Thyroid gland (tissue), 4 donors: ENCODE data around the gene OR10J4. TPM values are rescaled to one million over a fixed set of nuclear protein-coding genes. Genes with fewer than 3 reads are reported as not detected.
"Not testable (repeated sequence)": the region's sequence is repeated elsewhere in the genome, so short reads cannot be mapped to it uniquely, and the experiment has no call there.

Experiments used
- DNase-seq, 2 donors: peaks; one replicate each; pipeline ENCODE4 v3.0.0-alpha.2; 2019
- H3K27ac ChIP-seq, 3 donors: fragments of 200-600 bp; sonication (generic); 1 replicate in 2 of 3; 2 replicates in 1 of 3; pipeline ENCODE4 v1.5.1; 2016 to 2019; ENCODE audit warnings: mild to moderate bottlenecking in 1 of 3, moderate library complexity in 1 of 3
- H3K27me3 ChIP-seq: fragments of 200-600 bp; sonication (generic); one replicate; pipeline ENCODE4 v1.5.1; 2019
- H3K36me3 ChIP-seq, 2 donors: fragments of 200-600 bp; sonication (generic); one replicate each; pipeline ENCODE4 v1.5.1; 2016 to 2019
- H3K4me1 ChIP-seq, 2 donors: fragments of 200-600 bp; sonication (generic); one replicate each; pipeline ENCODE4 v1.5.1; 2017 to 2019
- H3K4me3 ChIP-seq, 3 donors: fragments of 200-600 bp; sonication (generic); replicated peaks in 1 of 3; 1 replicate in 2 of 3; 2 replicates in 1 of 3; pipeline ENCODE4 v1.5.1; 2016; ENCODE audit warnings: mild to moderate bottlenecking in 1 of 3
- H3K9me3 ChIP-seq: fragments of 200-600 bp; sonication (generic); one replicate; pipeline ENCODE4 v1.5.1; 2017
- CTCF ChIP-seq, 6 experiments: fragments of 200-600 bp in 3 of 6; fragments of 450-650 bp in 3 of 6; sonication (generic) in 3 of 6; IDR thresholded peaks; one replicate each; pipeline ENCODE4 v1.5.1; 2016 to 2019; ENCODE audit warnings: antibody characterized with exemption in 6 of 6, mild to moderate bottlenecking in 2 of 6, inconsistent platforms in 1 of 6, moderate library complexity in 1 of 6
- POLR2A ChIP-seq, 2 donors: fragments of 450-650 bp; IDR thresholded peaks; one replicate each; pipeline ENCODE4 v1.6.1; 2017; ENCODE audit warnings: antibody characterized with exemption in 2 of 2, mild to moderate bottlenecking in 2 of 2, moderate library complexity in 1 of 2
- WGBS, 2 donors: methylation state at CpG; one replicate each; pipeline ENCODE4 v1.1.5; 2017; 5-methylcytosine and 5-hydroxymethylcytosine counted together
- intact Hi-C: fragments of 100-400 bp; cut with DNase I; formaldehyde crosslinking; loops from one replicate; pipeline ENCODE4 v1.15.1; 2023
- total RNA-seq, 4 donors: library from RNA; depleted of rRNA; stranded (reverse); fragments of >200 nt; gene quantifications; one replicate each; pipeline ENCODE4 v1.2.3, GENCODE V29; 2016

Gene OR10J4
- total RNA-seq, 4 donors from 2014 or later = not detected

- H3K27ac ChIP-seq = no peak overlapping the region
- no peaks in the 10 kb centered on the region for H3K36me3 ChIP-seq
- no peak overlapping the region for H3K4me3 ChIP-seq
- DNase-seq = no peak
- TF ChIP-seq POLR2A (IDR thresholded peaks at IDR 0.05) (no peak), CTCF (IDR thresholded peaks at IDR 0.05) (no peak)
- intact Hi-C loops = no loop called here
- no peaks in the 10 kb centered on the region for H3K27me3 ChIP-seq
- H3K4me1 ChIP-seq = no peaks in the 10 kb centered on the region
- no peaks in the 10 kb centered on the region for H3K9me3 ChIP-seq
- WGBS, 2 donors = 68 to 71% methylated on average over 2 of the region's 2 CpGs
Observed at GRCh38 chr1:159442428-159442827, 10.4 kb downstream of the OR10J4 start.

GRCh38 chr1:159443066-159443750, 11.2 kb downstream of the OR10J4 start:
- Histone ChIP-seq H3K27me3 (no peaks in the 10 kb centered on the region), H3K27ac (no peak overlapping the region), H3K4me3 (no peak overlapping the region), H3K36me3 (no peaks in the 10 kb centered on the region), H3K9me3 (no peaks in the 10 kb centered on the region), H3K4me1 (no peaks in the 10 kb centered on the region)
- intact Hi-C loops = no loop called here
- 46 to 56% methylated on average over 4 of the region's 4 CpGs for WGBS, 2 donors
- TF ChIP-seq POLR2A (IDR thresholded peaks at IDR 0.05) = no peak
- TF ChIP-seq CTCF (IDR thresholded peaks at IDR 0.05) = no peak
- DNase-seq = no peak

GRCh38 chr1:159444511-159444910, 12.5 kb downstream of the OR10J4 start:
- intact Hi-C loops = no loop called here

GRCh38 chr1:159448181-159448580, 16.2 kb downstream of the OR10J4 start:
- H3K27me3 ChIP-seq = no peaks in the 10 kb centered on the region
- H3K36me3 ChIP-seq = no peaks in the 10 kb centered on the region
- TF ChIP-seq CTCF (IDR thresholded peaks at IDR 0.05) = no peak
- no peak for TF ChIP-seq POLR2A (IDR thresholded peaks at IDR 0.05)
- intact Hi-C loops = no loop called here
- no peak overlapping the region for H3K27ac ChIP-seq
- no peaks in the 10 kb centered on the region for H3K9me3 ChIP-seq
- H3K4me3 ChIP-seq = no peak overlapping the region
- 71 to 81% methylated on average over 1 of the region's 1 CpG for WGBS, 2 donors
- DNase-seq = no peak
- H3K4me1 ChIP-seq = no peaks in the 10 kb centered on the region

More at GRCh38 chr1:159444511-159444910, 12.5 kb downstream of the OR10J4 start:
- Histone ChIP-seq H3K27me3 (no peaks in the 10 kb centered on the region), H3K4me1 (no peaks in the 10 kb centered on the region), H3K4me3 (no peak overlapping the region), H3K36me3 (no peaks in the 10 kb centered on the region), H3K27ac (no peak overlapping the region), H3K9me3 (no peaks in the 10 kb centered on the region)
- TF ChIP-seq POLR2A (IDR thresholded peaks at IDR 0.05) (no peak), CTCF (IDR thresholded peaks at IDR 0.05) (no peak)
- DNase-seq = no peak

GRCh38 chr1:159449605-159450004, 17.6 kb downstream of the OR10J4 start:
- WGBS, 2 donors = no CpG with 5 or more reads among the region's 23 CpGs
- intact Hi-C loops, H3K27me3 ChIP-seq, H3K27ac ChIP-seq, H3K4me3 ChIP-seq, DNase-seq, H3K4me1 ChIP-seq, H3K9me3 ChIP-seq, H3K36me3 ChIP-seq: not testable (repeated sequence)
